ENCODE measurements around the gene TNFRSF1A. TPM values are rescaled to one million over a fixed set of nuclear protein-coding genes. Genes with fewer than 3 reads are reported as not detected.
A peak's percentile ranks its signal among the peaks of the same experiment; 100 is the strongest.

TNFRSF1A gene
- total RNA-seq, 4 donors from 2014 or later, result 121 to 190 (median 134) TPM

DNA sequence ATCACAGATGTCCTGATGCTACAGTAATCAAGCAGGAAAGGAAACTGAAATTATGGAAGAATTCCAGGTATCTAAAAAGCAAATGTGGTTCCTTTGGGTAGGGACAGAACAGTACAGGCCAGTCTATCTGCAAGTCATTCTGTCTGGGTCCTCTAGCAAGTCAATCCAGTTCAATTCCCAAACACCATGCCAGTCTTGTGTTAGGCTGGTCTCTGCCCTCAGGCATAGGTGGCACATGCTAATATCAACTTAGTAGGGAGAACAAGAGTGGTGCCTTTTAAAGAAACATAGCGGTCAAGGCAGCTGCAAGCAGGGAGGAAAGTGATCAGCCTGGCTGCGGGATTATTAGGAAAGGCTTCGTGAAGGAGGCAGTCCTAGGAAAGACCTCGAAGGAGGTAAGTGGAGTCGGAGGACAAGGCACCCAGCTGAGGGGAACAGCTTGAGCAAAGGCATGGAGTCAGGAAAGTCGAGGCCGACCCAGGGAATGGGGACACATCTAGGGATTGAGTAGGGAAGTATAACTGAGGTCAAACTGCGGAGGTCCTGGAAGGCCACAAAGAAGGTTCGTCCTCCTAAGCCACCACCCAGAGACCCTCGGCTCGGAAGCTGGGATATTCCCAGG lies 35.2 kb downstream of the TNFRSF1A start:
- intact Hi-C loops (cut with DNase I), result no loop called here
- TF ChIP-seq, protein P1, sequence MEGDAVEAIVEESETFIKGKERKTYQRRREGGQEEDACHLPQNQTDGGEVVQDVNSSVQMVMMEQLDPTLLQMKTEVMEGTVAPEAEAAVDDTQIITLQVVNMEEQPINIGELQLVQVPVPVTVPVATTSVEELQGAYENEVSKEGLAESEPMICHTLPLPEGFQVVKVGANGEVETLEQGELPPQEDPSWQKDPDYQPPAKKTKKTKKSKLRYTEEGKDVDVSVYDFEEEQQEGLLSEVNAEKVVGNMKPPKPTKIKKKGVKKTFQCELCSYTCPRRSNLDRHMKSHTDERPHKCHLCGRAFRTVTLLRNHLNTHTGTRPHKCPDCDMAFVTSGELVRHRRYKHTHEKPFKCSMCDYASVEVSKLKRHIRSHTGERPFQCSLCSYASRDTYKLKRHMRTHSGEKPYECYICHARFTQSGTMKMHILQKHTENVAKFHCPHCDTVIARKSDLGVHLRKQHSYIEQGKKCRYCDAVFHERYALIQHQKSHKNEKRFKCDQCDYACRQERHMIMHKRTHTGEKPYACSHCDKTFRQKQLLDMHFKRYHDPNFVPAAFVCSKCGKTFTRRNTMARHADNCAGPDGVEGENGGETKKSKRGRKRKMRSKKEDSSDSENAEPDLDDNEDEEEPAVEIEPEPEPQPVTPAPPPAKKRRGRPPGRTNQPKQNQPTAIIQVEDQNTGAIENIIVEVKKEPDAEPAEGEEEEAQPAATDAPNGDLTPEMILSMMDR (IDR thresholded peaks at IDR 0.05), result no peak
- no peak for TF ChIP-seq POLR2A (IDR thresholded peaks at IDR 0.05)
- no peak for DNase-seq
- Histone ChIP-seq H3K27ac (peak overlapping the region in 2 of 4 donors; percentile 47 to 64), H3K36me3 (no peaks in the 10 kb centered on the region), H3K27me3 (peaks cover 0 to 20% (median 0%) of the 10 kb centered on the region in 4 donors), H3K9me3 (no peaks in the 10 kb centered on the region), H3K4me3 (no peak overlapping the region), H3K4me1 (peaks cover 26 to 48% (median 27%) of the 10 kb centered on the region in 3 donors)
- 79 to 90% methylated on average over 11 of the region's 11 CpGs for WGBS, 2 donors

DNA sequence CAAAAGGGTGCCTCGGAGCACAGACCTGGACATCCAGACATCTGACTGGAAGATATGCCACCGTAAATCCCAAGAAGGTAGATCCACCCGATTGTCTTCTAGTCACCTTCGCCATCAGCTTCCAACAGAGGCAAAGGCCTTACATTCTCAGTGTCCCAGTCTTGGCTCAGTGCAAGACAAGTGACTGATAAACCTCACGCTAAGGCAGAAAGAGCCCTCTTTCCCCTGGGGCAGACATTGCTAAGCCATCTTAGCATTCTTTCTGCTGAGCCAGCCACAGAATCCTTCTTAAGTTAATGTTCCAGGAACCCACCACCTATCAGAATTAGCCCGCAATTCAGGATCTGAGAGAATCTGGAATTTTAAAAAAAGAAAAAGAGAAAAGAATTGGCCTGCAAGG lies 35.7 kb downstream of the TNFRSF1A start:
- 83 to 92% methylated on average over 2 to 6 of the region's 6 CpGs for WGBS, 2 donors
- Histone ChIP-seq H3K36me3 (no peaks in the 10 kb centered on the region), H3K27ac (peak overlapping the region in 2 of 4 donors; percentile 47 to 64), H3K4me3 (no peak overlapping the region), H3K27me3 (peaks cover 0 to 14% (median 0%) of the 10 kb centered on the region in 4 donors), H3K9me3 (no peaks in the 10 kb centered on the region), H3K4me1 (peaks cover 21 to 42% (median 22%) of the 10 kb centered on the region in 3 donors)
- TF ChIP-seq, protein P1 (IDR thresholded peaks at IDR 0.05), result no peak
- TF ChIP-seq POLR2A (IDR thresholded peaks at IDR 0.05), result no peak
- DNase-seq, result no peak
- intact Hi-C loops (cut with DNase I), result no loop called here

DNA sequence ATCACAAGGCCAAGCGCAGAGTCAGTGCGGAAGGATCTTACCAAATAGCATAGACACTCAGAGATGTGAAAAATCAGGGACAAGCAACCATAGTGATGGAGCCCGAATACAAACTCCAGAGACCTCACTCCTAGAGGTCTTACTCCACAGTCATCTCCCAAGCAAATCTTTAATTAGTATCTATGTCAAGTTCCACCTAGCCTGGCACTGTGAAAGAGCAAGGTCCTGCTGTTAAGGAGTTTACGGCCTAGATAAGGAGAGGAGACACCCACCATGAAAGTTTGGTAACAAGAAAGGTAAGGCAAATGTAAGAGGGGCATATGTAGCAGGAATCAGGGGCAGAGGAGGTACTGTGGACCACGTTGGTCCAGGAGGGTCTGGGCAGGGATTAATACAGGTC lies 38.8 kb downstream of the TNFRSF1A start:
- Histone ChIP-seq H3K9me3 (no peaks in the 10 kb centered on the region), H3K27ac (no peak overlapping the region), H3K4me3 (no peak overlapping the region), H3K27me3 (no peaks in the 10 kb centered on the region), H3K4me1 (peaks cover 8 to 24% (median 15%) of the 10 kb centered on the region in 3 donors), H3K36me3 (no peaks in the 10 kb centered on the region)
- 79 to 85% methylated on average over 5 of the region's 5 CpGs for WGBS, 2 donors
- TF ChIP-seq POLR2A (IDR thresholded peaks at IDR 0.05), result no peak
- TF ChIP-seq, protein P1 (IDR thresholded peaks at IDR 0.05), result no peak
- intact Hi-C loops (cut with DNase I), result no loop called here
- no peak for DNase-seq

DNA sequence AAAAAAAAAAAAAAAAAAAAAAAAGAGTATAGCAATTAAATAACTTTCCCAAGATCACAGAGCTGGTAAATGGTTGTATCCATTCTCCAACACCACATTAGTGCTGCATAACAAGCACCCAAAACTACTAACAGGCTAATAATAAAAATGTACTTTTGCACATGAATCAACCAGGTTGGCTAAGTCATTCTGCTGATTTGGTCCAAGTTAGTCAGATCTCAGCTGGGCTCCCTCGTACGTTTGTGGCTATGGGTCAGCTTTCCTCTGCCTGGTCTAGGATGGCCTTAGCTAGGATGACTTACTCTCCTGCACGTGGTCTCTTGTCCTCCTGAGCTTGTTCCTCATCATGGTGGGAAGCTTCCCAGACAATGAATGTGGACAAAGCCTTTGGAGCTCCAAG lies 39.3 kb downstream of the TNFRSF1A start:
- H3K9me3 ChIP-seq, result no peaks in the 10 kb centered on the region
- no peak for DNase-seq
- H3K36me3 ChIP-seq, result no peaks in the 10 kb centered on the region
- no peaks in the 10 kb centered on the region for H3K27me3 ChIP-seq
- intact Hi-C loops (cut with DNase I), result no loop called here
- no peak overlapping the region for H3K4me3 ChIP-seq
- TF ChIP-seq, protein P1 (IDR thresholded peaks at IDR 0.05), result no peak
- no peak for TF ChIP-seq POLR2A (IDR thresholded peaks at IDR 0.05)
- no peak overlapping the region for H3K27ac ChIP-seq
- WGBS, 2 donors, result 78 to 88% methylated on average over 3 of the region's 3 CpGs
- peaks cover 6 to 19% (median 12%) of the 10 kb centered on the region in 3 donors for H3K4me1 ChIP-seq

DNA sequence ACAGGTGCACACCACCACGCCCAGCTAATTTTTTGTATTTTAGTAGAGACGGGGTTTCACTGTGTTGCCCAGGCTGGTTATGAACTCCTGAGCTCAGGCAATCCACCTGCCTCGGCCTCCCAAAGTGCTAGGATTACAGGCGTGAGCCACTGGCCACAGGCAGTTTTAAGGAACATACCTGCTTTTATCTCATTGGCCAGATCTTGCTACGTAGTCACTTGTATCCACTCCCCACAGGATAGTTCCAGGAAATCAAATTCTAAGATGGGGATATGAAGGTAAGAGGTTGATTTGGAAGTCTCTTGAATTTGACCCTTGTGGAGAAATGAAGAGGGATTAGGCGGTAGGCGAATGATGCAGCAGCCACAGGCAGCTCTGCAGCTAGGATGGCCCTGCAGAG lies 40.2 kb downstream of the TNFRSF1A start:
- H3K9me3 ChIP-seq, result no peaks in the 10 kb centered on the region
- peaks cover 0 to 10% (median 5%) of the 10 kb centered on the region in 3 donors for H3K4me1 ChIP-seq
- DNase-seq, result no peak
- H3K27me3 ChIP-seq, result no peaks in the 10 kb centered on the region
- no peak for TF ChIP-seq POLR2A (IDR thresholded peaks at IDR 0.05)
- TF ChIP-seq, protein P1 (IDR thresholded peaks at IDR 0.05), result no peak
- H3K27ac ChIP-seq, result no peak overlapping the region
- 78 to 80% methylated on average over 5 to 6 of the region's 7 CpGs for WGBS, 2 donors
- H3K4me3 ChIP-seq, result no peak overlapping the region
- intact Hi-C loops (cut with DNase I), result no loop called here
- no peaks in the 10 kb centered on the region for H3K36me3 ChIP-seq

Data from esophagus squamous epithelium (tissue), 5 donors.